OCI-LY3 (cell line): Measurements from ENCODE around the gene SGIP1.

Source experiments
- CTCF ChIP-seq: fragments of 200-600, 300-600 bp; sonication (generic); IDR thresholded peaks from 2 replicates; pipeline ENCODE4 v1.5.1; 2014; ENCODE audit warnings: antibody characterized with exemption, low read length, low read depth
- EZH2phosphoT487 ChIP-seq: fragments of 200-600 bp; shearing (Covaris generic); IDR thresholded peaks from 2 replicates; pipeline ENCODE4 v1.6.1; 2018; ENCODE audit warnings: antibody characterized with exemption, mixed run types, low read depth

GRCh38 chr1:66492424-66492823 is 41.5 kb upstream of the SGIP1 start:
- TF ChIP-seq CTCF (no peak), EZH2phosphoT487 (no peak)
